Measurements from ENCODE around the gene MICU1. TPM values are rescaled to one million over a fixed set of nuclear protein-coding genes. Genes with fewer than 3 reads are reported as not detected.

MICU1 gene
- total and polyA plus RNA-seq, 2 of the 13 experiments (the other 11 are each of a cell fraction or from before 2014, with no cell fraction given): 32.5 to 56.1 TPM

GRCh38 chr10:72423426-72423825 lies 202.5 kb downstream of the MICU1 start (continued):
- TF ChIP-seq ZNF503 (CRISPR knock-in tag; IDR thresholded peaks at IDR 0.05): no peak
- TF ChIP-seq HOXA5 (CRISPR knock-in tag; IDR thresholded peaks at IDR 0.05): no peak

- Histone ChIP-seq H3K4me3 (replicated peaks in 1 of 3; ENCODE audit: insufficient read depth in 1 of 3, low read depth in 2 of 3, low read length in 3 of 3) (no peak overlapping the region), H3K9me3 (ENCODE audit: low read length) (no peaks in the 10 kb centered on the region), H3K27ac (ENCODE audit: extremely low read length, insufficient read depth, low read length) (no peak overlapping the region), H3K9ac (ENCODE audit: insufficient read depth, low read depth, low read length) (no peak overlapping the region), H2AFZ (ENCODE audit: low read length) (no peak overlapping the region), H3K27me3 (ENCODE audit: control insufficient read depth in 1 of 2, insufficient read depth in 2 of 2, low read length in 2 of 2) (no peaks in the 10 kb centered on the region), H4K20me1 (ENCODE audit: insufficient read depth, low read length) (no peaks in the 10 kb centered on the region), H3K36me3 (replicated peaks in 1 of 2; ENCODE audit: control insufficient read depth in 1 of 2, insufficient read depth in 2 of 2, low read length in 2 of 2) (peaks cover 12 to 53% of the 10 kb centered on the region in 2 experiments), H3K4me2 (ENCODE audit: low read depth, low read length) (no peak overlapping the region), H3K79me2 (ENCODE audit: insufficient read depth, low read length) (no peaks in the 10 kb centered on the region), H3K4me1 (ENCODE audit: insufficient read depth, low read length) (peaks cover 20% of the 10 kb centered on the region)
- TSS peak; percentile 34 for BruUV-seq (replicated peaks)
- FAIRE-seq (no peak), DNase-seq (ENCODE audit: low spot score) (no peak), ATAC-seq (no peak)
- TF ChIP-seq NBN (conservative IDR thresholded peaks at IDR 0.05): no peak
- TF ChIP-seq ETV5 (CRISPR knock-in tag; IDR thresholded peaks at IDR 0.05; ENCODE audit: borderline replicate concordance): no peak
- no peak for TF ChIP-seq PAWR (CRISPR knock-in tag; IDR thresholded peaks at IDR 0.05; ENCODE audit: borderline replicate concordance)
- TF ChIP-seq ZNF264 (CRISPR knock-in tag; IDR thresholded peaks at IDR 0.05): 0 out of 2 replicates have a peak, but pooled peaks have one; percentile 39
- 91% methylated on average over 1 of the region's 1 CpG for WGBS (ENCODE audit: low lambda C conversion rate)
- intact Hi-C loops (cut with micrococcal nuclease; ENCODE audit: unreplicated experiment): no loop called here
- in situ Hi-C loops (cut with HindIII; ENCODE audit: extremely low pct_ligation_motif_present, low pct_unique_long_range_greater_than_20kb): no loop called here
- POLR2A ChIA-PET: no interaction called here
- CTCF ChIA-PET (ENCODE audit: low intra/inter-chr PET ratio, low total read pairs): no interaction called here
Observed at GRCh38 chr10:72421885-72422540, 203.9 kb downstream of the MICU1 start.

All from HepG2 (cell line).